Activated T-cell treated with anti-CD3 and anti-CD28 coated beads, Interleukin-2, amount 50 U/mL, for 48 hours (primary cell): Measurements from ENCODE around the gene SPINK7.

Experiments
- DNase-seq, 2 experiments: peaks; one replicate each; pipeline ENCODE4 v3.0.0-alpha.2; 2020

Gene SPINK7

GRCh38 chr5:148343603-148344487 is 31.6 kb downstream of the SPINK7 start:
- no peak for DNase-seq

- no peak for DNase-seq
Measured at GRCh38 chr5:148347706-148348105, 35.5 kb downstream of the SPINK7 start.

GRCh38 chr5:148352696-148353095 is 40.5 kb downstream of the SPINK7 start:
- DNase-seq: no peak

GRCh38 chr5:148353634-148354033 is 41.4 kb downstream of the SPINK7 start:
- DNase-seq: no peak

GRCh38 chr5:148364343-148364742 is 52.1 kb downstream of the SPINK7 start:
- no peak for DNase-seq
